Measurements from ENCODE around the gene AOC3.

DNA sequence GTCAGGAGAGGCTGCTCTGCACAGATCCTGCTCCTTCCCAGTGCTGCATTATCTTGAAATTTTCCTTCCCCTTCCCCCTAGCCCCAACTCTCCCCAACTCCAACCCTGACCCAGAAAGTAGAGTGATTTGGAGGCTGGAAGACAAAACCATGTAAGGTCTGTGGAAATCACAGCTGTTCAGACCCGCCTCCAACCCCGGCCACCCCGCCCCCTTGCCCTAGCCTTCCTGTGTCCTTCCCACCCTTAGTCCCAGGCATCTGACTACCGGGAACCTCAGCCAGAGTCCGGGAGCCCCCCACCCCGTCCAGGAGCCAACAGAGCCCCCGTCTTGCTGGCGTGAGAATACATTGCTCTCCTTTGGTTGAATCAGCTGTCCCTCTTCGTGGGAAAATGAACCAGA lies at the start of gene AOC3:
- TF ChIP-seq CTCF (conservative IDR thresholded peaks at IDR 0.05; ENCODE audit: low read depth, low read length) = no peak
- no peak for TF ChIP-seq EZH2 (IDR thresholded peaks at IDR 0.05; ENCODE audit: borderline replicate concordance, low read depth, low read length, poor library complexity, severe bottlenecking)
